AG09309 (cell line): ENCODE results near the gene GRAMD1B.

Experiments used
- DNase-seq: peaks from one replicate; pipeline ENCODE4 v3.0.0-alpha.2; 2010; ENCODE audit warnings: low read depth
- H3K4me3 ChIP-seq: 2 replicates; pipeline ENCODE4 v1.5.1; 2011; ENCODE audit warnings: mild to moderate bottlenecking, low read depth, low read length, moderate library complexity; ENCODE audit not compliant: control insufficient read depth
- CTCF ChIP-seq: IDR thresholded peaks from 2 replicates; pipeline ENCODE4 v1.5.1; 2011; ENCODE audit warnings: mild to moderate bottlenecking, low read depth, low read length, inconsistent platforms; ENCODE audit not compliant: insufficient read depth, control insufficient read depth; ENCODE audit errors: missing control alignments

The GRAMD1B gene

GRCh38 chr11:123544631-123545375 lies 114.7 kb downstream of the GRAMD1B start:
- TF ChIP-seq CTCF = no peak
- DNase-seq = no peak
- no peak overlapping the region for H3K4me3 ChIP-seq

- TF ChIP-seq CTCF = no peak
- H3K4me3 ChIP-seq = no peak overlapping the region
- DNase-seq = no peak
These were observed 115.7 kb downstream of the GRAMD1B start for GRCh38 chr11:123545726-123546270.

- DNase-seq = peak; percentile 83
- no peak for TF ChIP-seq CTCF
- no peak overlapping the region for H3K4me3 ChIP-seq
These were observed 116.4 kb downstream of the GRAMD1B start for GRCh38 chr11:123546515-123546914.

- no peak for TF ChIP-seq CTCF
- no peak for DNase-seq
- H3K4me3 ChIP-seq = no peak overlapping the region
These were observed 117.1 kb downstream of the GRAMD1B start for GRCh38 chr11:123547180-123547579.

DNA sequence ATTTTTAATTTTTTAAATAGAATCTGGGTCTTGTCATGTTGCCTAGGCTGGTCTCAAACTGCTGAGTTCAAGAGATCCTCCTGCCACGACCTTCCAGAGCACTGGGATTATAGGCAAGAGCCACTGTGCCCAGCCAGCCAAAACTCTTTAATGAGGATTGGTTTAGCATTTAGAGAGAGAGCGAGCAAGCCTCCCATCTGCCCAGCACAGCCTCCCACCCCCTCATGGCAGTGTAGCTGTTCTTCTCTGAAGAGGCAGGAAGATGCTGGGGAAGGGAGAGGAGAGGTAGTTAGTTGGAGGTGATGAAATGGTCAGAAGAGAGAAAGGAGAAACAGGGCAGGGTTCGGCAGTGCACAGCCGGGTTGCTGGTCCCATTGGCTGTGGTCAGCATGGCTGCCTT lies 118.7 kb downstream of the GRAMD1B start:
- DNase-seq = no peak
- H3K4me3 ChIP-seq = no peak overlapping the region
- TF ChIP-seq CTCF = no peak

DNA sequence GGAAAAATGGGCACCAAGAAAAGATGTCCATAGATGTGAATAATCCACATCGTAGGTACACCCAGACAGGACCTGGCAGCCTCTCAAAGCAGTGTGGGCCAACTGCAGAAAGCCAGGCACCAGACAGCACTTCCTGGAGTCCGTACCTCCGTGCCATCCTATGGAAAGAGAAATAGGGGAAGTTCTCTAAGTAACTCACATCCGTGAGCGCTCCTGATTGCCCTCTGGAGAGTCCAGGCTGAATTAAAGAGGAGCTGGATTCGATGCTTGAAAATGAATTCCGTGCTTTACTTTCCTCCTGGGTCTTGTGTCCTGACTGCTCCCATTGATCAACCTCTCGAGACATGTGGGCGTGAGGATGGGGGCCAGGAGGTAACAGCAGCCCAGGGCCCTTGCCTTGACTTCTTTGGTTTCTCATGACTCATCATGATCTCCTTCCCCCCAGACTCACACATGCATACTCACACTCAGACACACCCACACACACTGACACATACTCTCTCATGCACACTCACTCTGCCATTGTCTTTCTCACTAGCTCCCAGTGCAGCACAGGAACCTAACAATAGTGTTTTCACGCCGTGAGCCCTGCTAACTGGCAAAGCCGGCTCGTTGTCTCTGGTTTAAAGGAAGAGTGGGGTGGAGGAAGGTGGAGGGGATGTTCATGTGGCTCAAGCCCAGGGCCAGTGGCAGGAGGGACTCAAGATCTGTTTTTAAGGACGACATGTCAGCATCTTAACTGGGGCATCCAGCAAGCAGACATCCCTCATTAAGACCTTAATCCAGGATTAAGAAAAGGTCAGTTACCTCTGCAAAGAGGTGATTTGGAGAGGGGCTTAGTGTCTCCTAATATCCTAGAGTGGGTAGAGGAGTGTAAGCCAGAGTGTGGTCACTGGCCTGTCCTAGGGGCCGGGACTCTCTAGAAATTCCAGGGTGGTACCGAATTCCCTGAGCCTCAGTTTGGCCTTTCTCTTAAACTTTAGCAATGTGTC lies 120.2 kb downstream of the GRAMD1B start:
- no peak for TF ChIP-seq CTCF
- H3K4me3 ChIP-seq = no peak overlapping the region
- no peak for DNase-seq
